Rectal smooth muscle tissue (tissue), 1 donor: ENCODE data around the gene IL1RAP.
"Not testable (repeated sequence)": the region's sequence is repeated elsewhere in the genome, so short reads cannot be mapped to it uniquely, and the experiment has no call there.

Experiments
- H3K27ac ChIP-seq: one replicate; pipeline ENCODE4 v1.7.0; 2013; ENCODE audit warnings: low read depth, low read length, inconsistent platforms
- H3K27me3 ChIP-seq: one replicate; pipeline ENCODE4 v1.7.0; 2013; ENCODE audit warnings: low read length; ENCODE audit not compliant: control insufficient read depth, insufficient read depth
- H3K36me3 ChIP-seq: one replicate; pipeline ENCODE4 v1.7.0; 2013; ENCODE audit warnings: low read length; ENCODE audit not compliant: control insufficient read depth, insufficient read depth
- H3K4me1 ChIP-seq: one replicate; pipeline ENCODE4 v1.7.0; 2013; ENCODE audit warnings: low read length; ENCODE audit not compliant: control insufficient read depth, insufficient read depth
- H3K4me3 ChIP-seq: one replicate; pipeline ENCODE4 v1.7.0; 2013; ENCODE audit warnings: low read length
- H3K9ac ChIP-seq: one replicate; pipeline ENCODE4 v1.7.0; 2013; ENCODE audit warnings: low read length

IL1RAP gene

DNA sequence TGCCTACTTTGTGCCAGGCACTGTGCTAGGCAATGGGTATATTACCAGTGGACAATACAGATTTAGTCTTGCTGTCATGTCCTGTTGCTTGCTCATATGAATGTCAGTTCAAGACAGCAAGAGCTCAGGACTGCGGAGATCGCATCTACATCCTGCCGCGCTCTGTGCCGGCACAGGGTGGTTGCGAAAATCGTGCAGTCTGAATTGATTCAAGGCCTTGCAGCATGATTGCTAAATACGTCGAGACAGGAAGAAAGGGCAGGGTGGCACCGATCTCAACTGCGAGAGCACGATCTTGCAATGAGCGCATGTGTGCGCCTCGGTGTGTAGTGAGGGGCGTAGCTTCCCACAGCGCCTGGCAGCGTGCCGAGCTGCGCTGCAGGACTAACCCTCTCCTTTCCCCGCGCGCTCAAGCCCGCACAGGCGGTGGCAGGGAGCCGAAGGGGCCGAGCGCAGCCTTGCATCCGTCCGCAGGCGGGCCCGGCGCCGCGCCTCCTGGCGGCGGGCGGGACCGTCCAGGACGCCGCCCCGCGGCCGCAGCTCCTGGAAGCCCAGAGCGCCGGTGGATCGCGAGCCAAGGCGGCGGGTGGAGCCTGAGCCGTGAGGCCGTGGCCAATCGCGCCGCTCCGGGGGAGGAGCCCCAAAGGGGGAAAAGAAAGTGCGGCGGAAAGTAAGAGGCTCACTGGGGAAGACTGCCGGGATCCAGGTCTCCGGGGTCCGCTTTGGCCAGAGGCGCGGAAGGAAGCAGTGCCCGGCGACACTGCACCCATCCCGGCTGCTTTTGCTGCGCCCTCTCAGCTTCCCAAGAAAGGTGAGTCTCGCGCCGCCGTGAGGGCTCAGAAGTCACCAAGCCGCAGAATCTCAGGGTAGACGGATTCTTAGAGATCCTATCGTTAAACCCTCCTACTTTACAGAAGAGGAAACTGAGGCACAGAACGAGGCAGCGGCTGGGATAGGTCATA, at the start of gene IL1RAP:
Gene IL1RAP (plus strand): TSS at position 677 of the 962 bp plus-strand sequence. CDS start 50,205 bp downstream, outside the sequence.
- peak within 1 kb of the TSS; percentile 7 for H3K9ac ChIP-seq
- no peaks in the 10 kb centered on the region for H3K27me3 ChIP-seq
- H3K4me3 ChIP-seq: peak within 1 kb of the TSS; percentile 88
- no peaks in the 10 kb centered on the region for H3K4me1 ChIP-seq
- no peaks in the 10 kb centered on the region for H3K36me3 ChIP-seq
- H3K27ac ChIP-seq: peak within 1 kb of the TSS; percentile 8

- Histone ChIP-seq H3K9ac (no peak overlapping the region), H3K27me3 (no peaks in the 10 kb centered on the region)
Observed at GRCh38 chr3:190467922-190468321, 46.0 kb upstream of the IL1RAP start.

GRCh38 chr3:190473261-190473660, 40.6 kb upstream of the IL1RAP start:
- H3K4me3 ChIP-seq, H3K36me3 ChIP-seq, H3K9ac ChIP-seq, H3K27me3 ChIP-seq, H3K27ac ChIP-seq, H3K4me1 ChIP-seq: not testable (repeated sequence)

More at GRCh38 chr3:190467922-190468321, 46.0 kb upstream of the IL1RAP start:
- Histone ChIP-seq H3K36me3 (no peaks in the 10 kb centered on the region), H3K4me3 (no peak overlapping the region), H3K4me1 (no peaks in the 10 kb centered on the region), H3K27ac (no peak overlapping the region)

- no peak overlapping the region for H3K9ac ChIP-seq
- H3K4me3 ChIP-seq: no peak overlapping the region
- H3K4me1 ChIP-seq: no peaks in the 10 kb centered on the region
- H3K27ac ChIP-seq: no peak overlapping the region
- H3K36me3 ChIP-seq: no peaks in the 10 kb centered on the region
- no peaks in the 10 kb centered on the region for H3K27me3 ChIP-seq
Observed at GRCh38 chr3:190481779-190482178, 32.1 kb upstream of the IL1RAP start.

GRCh38 chr3:190485830-190486532, 27.9 kb upstream of the IL1RAP start:
- Histone ChIP-seq H3K36me3 (no peaks in the 10 kb centered on the region), H3K4me1 (no peaks in the 10 kb centered on the region), H3K4me3 (no peak overlapping the region), H3K9ac (no peak overlapping the region), H3K27ac (no peak overlapping the region), H3K27me3 (no peaks in the 10 kb centered on the region)

DNA sequence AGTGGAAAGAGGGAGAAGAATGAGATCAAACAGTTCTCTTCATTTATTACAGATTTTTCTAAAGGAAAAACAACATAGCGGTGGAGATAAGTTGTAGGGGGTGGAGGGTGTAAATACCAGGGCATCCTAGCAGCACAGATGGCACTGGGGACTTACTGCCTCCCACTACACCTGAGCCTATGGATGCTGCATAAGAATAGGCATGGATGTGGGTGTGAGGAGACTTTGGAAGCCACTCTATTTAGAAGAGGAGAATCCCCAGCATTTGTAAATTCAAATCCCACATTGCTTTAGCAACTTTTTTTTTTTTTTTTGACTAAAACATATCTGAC, 27.4 kb upstream of the IL1RAP start:
- no peaks in the 10 kb centered on the region for H3K36me3 ChIP-seq

GRCh38 chr3:190486908-190487607, 26.8 kb upstream of the IL1RAP start:
- no peak overlapping the region for H3K27ac ChIP-seq
- H3K27me3 ChIP-seq: no peaks in the 10 kb centered on the region
- no peaks in the 10 kb centered on the region for H3K4me1 ChIP-seq
- H3K4me3 ChIP-seq: no peak overlapping the region
- H3K36me3 ChIP-seq: no peaks in the 10 kb centered on the region
- H3K9ac ChIP-seq: no peak overlapping the region

More for the DNA sequence above, 27.4 kb upstream of the IL1RAP start:
- Histone ChIP-seq H3K4me3 (no peak overlapping the region), H3K27ac (no peak overlapping the region), H3K4me1 (no peaks in the 10 kb centered on the region), H3K9ac (no peak overlapping the region), H3K27me3 (no peaks in the 10 kb centered on the region)

DNA sequence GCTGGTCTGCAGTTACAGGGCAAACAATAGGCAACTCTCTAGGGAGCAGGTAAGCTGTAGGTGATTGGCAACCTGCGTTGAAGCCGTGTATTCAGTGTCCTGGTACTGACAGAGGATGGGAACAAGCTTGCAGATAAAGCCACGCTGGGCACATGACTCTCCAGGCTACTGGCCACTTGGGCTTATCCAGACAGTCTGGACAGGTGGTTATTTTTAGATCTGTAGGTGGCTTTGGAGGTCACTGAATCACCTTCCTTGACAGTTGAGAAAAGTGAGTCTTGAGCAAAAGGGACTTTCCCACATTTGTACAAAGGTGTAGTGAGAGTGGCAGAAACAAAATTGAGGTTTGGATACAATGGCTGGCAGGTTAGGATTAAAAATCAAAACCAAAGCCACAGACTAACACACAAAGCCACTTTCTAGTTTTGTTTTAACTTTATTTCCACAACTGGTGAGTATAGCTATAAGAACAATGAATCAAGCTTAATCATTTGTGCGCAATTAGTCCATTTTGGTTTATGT, 22.3 kb upstream of the IL1RAP start:
- H3K4me1 ChIP-seq: no peaks in the 10 kb centered on the region
- no peaks in the 10 kb centered on the region for H3K27me3 ChIP-seq
- H3K27ac ChIP-seq: no peak overlapping the region
- no peaks in the 10 kb centered on the region for H3K36me3 ChIP-seq
- H3K4me3 ChIP-seq: no peak overlapping the region
- H3K9ac ChIP-seq: no peak overlapping the region

- H3K27ac ChIP-seq: no peak overlapping the region
- H3K27me3 ChIP-seq: no peaks in the 10 kb centered on the region
- H3K36me3 ChIP-seq: no peaks in the 10 kb centered on the region
- H3K9ac ChIP-seq: no peak overlapping the region
- no peak overlapping the region for H3K4me3 ChIP-seq
- H3K4me1 ChIP-seq: no peaks in the 10 kb centered on the region
Observed at GRCh38 chr3:190492129-190492528, 21.8 kb upstream of the IL1RAP start.

GRCh38 chr3:190492966-190493365, 20.9 kb upstream of the IL1RAP start:
- Histone ChIP-seq H3K36me3 (no peaks in the 10 kb centered on the region), H3K9ac (no peak overlapping the region), H3K4me3 (no peak overlapping the region), H3K27me3 (no peaks in the 10 kb centered on the region), H3K4me1 (no peaks in the 10 kb centered on the region), H3K27ac (no peak overlapping the region)

- Histone ChIP-seq H3K27me3 (no peaks in the 10 kb centered on the region), H3K9ac (no peak overlapping the region), H3K27ac (no peak overlapping the region), H3K36me3 (no peaks in the 10 kb centered on the region), H3K4me3 (no peak overlapping the region), H3K4me1 (no peaks in the 10 kb centered on the region)
Observed at GRCh38 chr3:190494907-190495306, 19.0 kb upstream of the IL1RAP start.

GRCh38 chr3:190495354-190495753, 18.5 kb upstream of the IL1RAP start:
- Histone ChIP-seq H3K27me3 (no peaks in the 10 kb centered on the region), H3K27ac (no peak overlapping the region), H3K4me1 (no peaks in the 10 kb centered on the region), H3K4me3 (no peak overlapping the region), H3K9ac (no peak overlapping the region), H3K36me3 (no peaks in the 10 kb centered on the region)
